CD4-positive, alpha-beta T cell treated with Interleukin-6 at 100 ng/mL for 8 hours (primary cell): ENCODE measurements around the gene ADIPOR2.

Experiments
- DNase-seq: peaks from one replicate; pipeline ENCODE4 v3.0.0-alpha.2; 2020; ENCODE audit warnings: mixed read lengths, low spot score

The ADIPOR2 gene

DNA sequence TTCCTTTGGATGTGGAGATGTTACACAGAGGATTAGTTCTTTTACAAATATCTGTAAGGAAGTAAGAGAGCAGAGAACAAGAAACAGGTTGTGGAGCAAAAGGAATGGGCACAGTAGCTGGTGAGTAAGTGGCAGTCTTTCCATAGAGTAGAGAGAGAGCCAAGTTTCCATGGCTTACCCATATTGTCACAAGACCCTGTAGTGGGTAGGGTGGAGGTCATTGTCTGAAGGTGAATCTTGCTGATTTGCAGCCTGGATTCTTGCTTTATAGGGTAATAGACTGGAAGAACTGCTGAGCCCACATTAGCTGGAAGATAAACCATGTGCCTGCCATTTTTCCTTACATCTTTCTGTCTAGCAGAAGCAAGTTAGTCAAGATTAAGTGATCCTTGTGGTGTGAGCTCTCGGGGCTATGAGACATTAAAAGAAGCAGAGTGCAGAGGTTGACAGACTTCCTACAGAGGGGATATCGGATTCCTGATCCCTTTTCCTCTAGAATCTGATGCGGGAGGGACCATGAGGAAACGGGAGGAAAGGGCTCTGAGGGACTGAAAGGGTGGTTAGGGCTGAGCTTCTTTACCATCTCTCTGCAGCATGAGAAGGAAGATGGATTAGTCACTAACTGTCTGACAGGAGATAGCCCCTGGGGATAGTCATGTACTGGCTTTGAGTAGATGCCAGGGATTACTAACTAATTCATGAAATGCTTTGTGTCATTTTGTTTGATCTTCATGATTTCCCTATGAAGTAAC is 85.5 kb downstream of the ADIPOR2 start:
- DNase-seq, result no peak

DNA sequence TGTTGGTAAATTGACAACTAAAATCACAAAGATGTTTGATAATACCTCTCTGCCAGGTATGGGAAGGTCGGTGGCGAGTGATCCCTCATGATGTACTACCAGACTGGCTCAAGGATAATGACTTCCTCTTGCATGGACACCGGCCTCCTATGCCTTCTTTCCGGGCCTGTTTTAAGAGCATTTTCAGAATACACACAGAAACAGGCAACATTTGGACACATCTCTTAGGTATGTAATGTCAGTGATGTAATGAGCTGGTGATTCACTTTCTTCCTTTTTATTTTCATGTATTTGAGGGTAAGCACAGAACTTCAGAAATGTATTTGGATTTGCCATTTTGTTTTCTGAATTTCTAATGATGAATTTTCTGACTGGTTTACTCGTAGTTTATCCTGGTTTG is 86.9 kb downstream of the ADIPOR2 start:
- DNase-seq, result no peak

GRCh38 chr12:1778911-1779310 is 88.0 kb downstream of the ADIPOR2 start:
- DNase-seq, result no peak

DNA sequence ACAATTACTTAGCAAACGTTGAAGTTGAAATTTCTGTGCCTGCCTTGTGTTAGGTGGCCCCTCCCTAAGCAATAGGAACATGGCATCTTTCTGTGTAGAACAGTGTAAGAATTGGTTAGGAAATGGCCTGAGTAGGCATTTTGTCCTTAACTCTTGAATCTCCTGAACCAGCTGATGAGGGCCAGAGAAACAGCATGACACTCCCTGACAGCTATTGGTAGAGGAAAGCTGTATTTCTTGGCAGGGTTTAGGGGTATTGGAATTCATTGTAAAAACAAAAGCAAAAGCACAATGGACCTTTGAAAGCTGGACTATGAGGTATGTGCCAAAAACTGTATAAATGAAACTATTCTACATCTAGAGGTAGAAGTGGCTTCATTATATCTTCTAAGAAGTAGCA is 88.9 kb downstream of the ADIPOR2 start:
- no peak for DNase-seq

- DNase-seq, result no peak
Observed at GRCh38 chr12:1781772-1782171, 90.9 kb downstream of the ADIPOR2 start.

DNA sequence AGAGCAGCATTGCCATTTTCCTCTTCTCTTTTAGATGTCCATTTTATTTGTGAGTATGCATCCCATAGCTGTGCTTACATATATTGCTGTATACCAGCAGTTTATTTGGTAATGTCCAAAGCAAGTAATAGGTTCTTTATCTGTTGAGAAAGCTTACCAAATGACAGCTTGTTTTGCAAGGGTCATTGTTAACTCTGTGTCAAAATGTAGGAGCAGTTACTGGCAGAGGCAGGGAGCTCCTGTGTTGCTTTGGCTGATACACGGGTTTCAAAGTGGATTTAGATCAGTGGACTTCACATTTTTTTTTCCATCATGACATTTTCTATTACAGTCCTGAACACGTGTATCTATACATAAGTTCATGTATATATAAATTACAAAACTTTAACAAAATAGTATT is 91.3 kb downstream of the ADIPOR2 start:
- DNase-seq, result no peak

DNA sequence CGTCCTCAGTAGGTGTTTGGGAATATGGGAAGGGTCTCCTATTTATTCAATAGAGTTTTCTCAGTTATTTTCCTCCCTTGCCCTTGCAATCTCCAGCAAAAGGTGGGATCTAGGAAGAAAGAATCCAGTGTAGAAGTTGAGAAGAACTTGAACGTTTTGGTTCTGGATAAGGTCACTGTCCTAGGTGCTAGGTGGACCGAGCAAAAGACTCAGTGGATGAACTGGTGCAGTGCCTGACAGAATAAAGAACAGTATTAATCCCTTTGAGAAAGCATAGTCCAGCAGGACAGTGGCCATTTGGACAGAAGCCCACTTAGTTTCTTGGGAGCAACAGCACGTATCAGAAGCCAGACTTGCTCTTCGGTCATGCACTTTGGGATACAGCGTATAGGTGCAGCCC is 96.8 kb downstream of the ADIPOR2 start:
- DNase-seq, result no peak

GRCh38 chr12:1790444-1790843 is 99.6 kb downstream of the ADIPOR2 start:
- no peak for DNase-seq

- peak; percentile 69 for DNase-seq
Observed at GRCh38 chr12:1791104-1791841, 100.4 kb downstream of the ADIPOR2 start.

- no peak for DNase-seq
Observed at GRCh38 chr12:1792406-1792805, 101.5 kb downstream of the ADIPOR2 start.

- no peak for DNase-seq
Observed at GRCh38 chr12:1793426-1794210, 102.7 kb downstream of the ADIPOR2 start.

GRCh38 chr12:1794440-1795090 is 103.7 kb downstream of the ADIPOR2 start:
- DNase-seq, result no peak

DNA sequence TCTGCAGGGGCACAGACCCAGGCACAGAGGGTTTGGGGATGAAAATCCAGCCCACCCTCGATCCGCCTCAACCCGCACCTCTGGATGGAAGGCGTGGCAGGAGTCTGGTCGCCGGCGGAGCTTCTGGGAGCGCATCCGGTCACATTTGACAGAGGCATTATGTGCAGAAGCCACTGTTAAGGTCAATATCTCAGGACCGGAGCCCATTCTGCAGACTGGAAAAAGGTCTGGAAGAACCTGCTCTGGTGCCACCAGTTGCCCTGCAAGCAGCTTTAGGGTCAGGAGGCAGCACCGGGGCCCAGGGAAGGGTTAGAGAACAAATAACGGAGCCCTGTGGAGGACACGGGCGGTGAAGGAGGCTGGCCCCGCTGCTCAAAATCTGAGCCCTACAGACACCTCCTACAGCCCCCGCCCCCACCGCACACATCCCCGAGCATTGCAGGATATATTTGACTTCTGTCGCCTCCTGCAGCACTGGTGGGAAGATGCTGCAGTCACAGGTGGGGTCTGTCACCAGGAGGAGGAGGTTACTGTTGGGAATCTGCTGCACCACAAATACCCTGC is 104.4 kb downstream of the ADIPOR2 start:
- DNase-seq, result no peak

DNA sequence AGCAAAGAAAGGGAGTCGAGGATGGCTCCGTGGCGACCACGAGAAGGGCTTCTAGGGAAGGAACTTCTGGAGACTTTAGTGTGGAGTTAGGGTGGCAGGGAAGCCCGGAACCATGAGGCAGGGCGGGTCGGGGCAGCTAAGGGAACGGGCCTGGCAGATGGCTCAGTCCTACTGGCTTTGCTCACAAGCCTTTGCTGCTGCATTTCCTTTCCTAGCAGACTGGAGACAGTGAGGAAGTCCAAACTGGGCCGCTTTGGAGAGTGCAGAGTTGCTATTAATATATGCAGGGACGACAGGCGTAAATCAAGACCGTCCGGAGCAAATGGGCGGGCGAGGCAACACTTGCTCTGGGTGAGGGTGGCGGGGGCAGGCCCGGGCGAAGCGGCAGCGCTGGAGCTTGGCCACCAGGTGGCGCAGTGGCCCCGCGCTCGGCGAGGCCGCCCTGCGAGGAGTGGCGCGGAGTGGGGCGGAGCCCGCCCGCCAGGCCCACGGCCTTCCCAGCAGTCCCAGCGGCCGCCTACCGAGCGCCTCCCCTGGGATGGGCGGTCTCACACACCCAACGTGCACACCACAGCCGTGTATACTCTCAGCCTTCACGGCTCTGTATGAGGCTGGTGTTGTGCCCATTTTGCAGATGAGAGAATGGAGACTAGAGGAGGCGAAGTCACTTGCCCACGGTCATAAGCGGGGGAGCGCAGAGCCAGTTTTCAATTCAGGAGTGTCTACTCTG is 105.1 kb downstream of the ADIPOR2 start:
- DNase-seq, result peak; percentile 95

DNA sequence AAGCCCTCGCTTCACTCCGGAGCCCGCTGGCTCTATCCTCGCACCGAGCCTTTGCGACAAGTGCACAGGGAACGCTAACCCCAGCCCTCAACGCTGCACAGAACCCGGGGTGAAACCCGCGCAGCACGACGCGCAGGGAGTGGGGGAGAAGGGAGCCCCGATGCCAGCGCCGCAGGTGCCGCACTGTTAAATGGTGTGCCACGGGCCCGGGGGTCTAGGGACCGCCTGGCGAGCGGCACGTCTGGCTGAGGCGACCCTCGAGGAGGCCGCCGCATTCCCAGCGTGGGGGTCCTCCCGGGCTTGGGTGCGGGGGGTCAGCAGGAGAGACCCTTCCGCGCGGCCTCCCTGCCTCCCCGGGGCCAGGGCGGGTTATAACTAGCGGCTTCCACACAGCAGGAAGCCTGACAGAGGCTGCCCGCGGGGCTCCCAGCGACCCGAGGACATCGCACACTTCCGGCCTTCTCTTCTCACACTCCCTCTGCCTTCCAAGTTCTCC is 105.7 kb downstream of the ADIPOR2 start:
- peak; percentile 46 for DNase-seq

DNA sequence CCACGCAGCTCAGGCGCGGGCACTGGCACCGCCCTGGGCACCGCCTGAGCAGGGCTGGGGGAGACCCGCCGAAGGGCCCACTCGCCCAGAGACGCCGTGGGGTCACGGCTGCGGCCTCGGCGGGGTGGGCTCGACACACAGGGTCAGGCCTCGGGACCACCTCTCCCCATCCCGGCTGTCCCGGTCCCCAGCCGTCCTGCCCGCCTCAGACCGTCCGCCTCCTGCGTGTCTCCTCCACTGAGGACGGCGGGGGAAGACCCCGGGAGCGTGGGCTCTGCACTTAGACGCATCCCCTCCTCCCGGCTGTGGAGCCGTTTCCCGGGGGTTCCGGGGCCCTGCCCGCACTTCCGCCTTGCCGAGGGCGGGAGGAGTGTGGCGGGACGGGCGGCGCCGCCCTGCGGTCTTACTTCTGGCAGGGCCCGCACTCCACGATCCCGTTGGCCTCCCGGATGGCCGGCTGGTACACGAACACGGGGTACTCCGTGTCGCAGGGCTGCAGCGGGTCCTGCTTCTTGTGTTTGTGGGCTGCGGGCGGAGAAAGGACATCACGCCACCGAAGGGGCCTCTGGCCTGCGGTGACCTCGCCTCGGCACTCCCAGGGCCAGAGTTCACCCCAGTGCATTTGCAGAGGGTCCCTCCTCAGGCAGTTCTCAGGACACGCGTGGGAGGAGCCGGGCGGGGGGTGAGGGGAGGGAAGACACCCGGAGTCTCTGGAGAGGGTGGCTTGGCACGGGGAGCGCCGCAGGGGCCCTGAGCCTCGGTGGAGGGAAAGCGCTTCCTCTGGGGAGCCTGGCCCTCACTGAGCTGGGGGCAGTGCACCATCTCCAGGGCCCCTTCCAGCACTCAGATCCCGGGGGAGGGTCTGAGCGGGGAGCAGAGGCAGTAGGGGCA is 106.4 kb downstream of the ADIPOR2 start:
- peak; percentile 59 for DNase-seq

DNA sequence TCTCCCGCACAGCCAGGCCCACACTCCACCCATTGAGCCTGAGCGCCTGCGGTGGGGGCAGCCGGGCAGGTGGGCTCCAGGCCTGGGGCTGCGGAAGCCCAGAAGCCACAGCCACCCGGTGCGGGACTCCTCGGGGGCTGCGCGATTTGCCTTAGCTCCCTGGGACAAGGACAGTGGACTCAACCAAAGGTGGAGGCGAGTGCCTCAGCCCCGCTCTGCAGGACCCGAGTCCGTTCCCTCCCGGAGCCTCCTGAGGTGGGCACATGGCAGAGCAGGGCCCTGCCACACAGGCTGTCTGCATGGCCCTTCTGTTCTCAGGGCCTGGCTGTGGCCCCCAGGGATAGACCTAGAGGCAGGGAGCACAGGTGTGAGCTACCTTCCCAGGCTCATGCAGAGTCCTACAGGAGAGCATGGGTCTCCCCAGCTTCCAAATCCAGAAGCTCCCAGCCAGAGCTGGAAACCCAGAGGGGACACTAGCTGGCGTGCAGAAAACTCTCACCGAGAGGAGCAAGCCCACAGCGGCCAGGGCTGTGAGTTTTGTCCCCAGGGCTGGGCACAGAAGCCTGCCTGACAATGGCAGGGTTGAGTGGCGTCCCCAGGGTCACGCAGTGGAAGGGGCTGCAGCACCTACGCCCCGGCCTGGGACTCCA is 107.2 kb downstream of the ADIPOR2 start:
- DNase-seq, result no peak

DNA sequence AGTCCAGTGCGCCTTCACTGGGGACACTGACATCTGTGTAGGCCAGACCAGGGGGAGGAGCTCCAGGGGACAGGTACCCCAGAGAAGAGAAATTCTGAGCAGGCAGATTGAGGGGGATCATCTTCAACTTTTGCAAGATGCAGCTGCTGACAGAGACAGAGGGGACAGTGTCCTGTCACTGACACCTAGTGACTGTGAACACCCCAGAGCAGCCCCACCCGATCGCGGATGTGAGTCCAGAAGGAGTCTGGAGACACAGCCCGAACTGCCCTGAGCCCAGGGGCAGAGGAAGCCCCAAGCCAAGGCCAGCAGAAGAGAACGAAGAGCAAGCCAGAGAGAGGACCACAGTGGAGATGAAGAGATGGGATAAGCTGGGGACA is 107.8 kb downstream of the ADIPOR2 start:
- DNase-seq, result no peak

DNA sequence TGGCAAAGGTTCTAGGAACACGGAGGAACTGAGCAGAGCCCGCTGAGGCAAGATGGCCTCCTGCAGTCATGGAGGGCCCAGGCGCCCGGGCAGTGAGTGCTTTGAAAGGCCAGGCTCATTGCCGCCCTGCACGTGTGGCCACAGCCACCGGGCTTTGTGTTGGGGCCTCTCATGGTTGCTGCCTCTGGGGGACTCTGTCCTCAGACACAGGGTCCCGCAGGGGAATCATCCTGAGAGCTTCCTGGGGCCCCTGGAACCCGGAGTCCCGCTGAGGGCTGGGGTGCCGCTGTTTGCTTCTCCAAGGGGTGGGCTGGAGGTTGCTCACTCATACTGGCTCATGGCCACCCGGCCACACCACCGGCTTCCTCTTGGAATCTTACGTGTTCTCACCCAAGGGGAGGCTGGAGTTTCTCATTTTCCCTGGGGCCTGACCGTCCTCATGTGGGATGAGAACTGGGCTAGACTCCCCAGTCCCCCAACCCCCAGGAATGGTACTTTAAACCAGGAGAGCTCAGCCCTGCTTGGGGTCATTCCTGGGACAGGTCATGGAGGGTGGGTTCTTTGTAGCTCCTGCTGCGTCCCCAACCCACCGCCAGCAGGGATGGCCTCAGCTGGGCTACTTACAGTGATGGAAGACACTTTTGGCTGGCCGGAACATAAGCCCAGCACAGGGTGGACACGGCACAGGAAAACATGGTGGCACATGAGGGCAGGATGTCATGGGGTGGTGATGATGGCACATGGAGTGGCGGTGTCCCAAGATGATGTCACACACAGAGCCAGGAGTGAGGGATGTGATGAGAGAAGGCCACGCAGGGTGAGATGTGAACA is 108.4 kb downstream of the ADIPOR2 start:
- no peak for DNase-seq
